HUDEP-2 (cell line): Measurements from ENCODE around the gene HMGXB4.
A peak's percentile ranks its signal among the peaks of the same experiment; 100 is the strongest.

Source experiments
- DNase-seq, 76 experiments: peaks; one replicate each; lab custom pipeline; 2025; ENCODE audit not compliant: unreplicated experiment in 76 of 76; lab: John Stamatoyannopoulos, UW

The HMGXB4 gene

DNA sequence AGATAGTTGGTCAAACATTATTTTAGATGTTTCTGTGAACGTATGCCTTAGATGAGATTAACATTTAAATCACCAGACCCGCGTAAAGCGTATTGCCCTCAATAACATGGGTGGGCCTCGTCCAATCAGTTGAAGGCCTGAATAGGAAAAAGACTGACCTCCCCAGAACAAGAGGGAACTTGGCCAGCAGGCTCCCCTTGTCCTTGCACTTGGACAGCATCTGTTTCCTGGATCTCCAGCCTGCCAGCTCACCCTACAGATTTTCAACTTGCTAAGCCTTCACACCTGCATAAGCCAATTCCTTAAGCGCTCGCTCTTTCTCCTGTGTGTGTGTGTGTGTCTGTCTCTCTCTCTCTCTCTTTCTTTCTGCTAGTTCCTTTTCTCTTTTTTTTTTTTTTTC lies 50.6 kb downstream of the HMGXB4 start:
- DNase-seq, result no peak

DNA sequence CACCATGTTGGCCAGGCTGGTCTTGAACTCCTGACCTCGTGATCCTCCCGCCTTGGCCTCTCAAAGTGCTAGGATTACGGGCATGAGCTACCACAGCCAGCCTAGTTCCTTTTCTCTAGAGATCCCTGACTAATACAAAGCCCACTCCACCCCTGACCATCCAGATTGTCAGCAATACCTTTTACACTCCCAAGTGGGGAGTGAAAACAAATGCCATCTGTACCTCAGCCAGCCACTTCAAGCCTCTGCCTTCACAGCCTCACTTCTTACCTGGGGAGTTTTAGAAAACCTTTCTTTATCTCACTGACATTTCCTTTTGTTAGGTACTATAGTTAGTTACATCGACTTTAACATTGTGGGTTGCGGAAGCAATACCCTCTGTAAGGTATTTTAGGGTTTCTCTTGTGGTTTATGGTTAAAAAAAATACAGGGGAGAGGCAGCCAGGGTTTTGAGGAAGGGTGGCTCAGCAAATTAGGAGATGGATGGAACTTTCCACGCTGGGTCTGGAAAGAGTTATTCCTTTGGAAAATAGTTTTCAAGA lies 51.3 kb downstream of the HMGXB4 start:
- no peak for DNase-seq

- DNase-seq, result no peak
These were observed 53.6 kb downstream of the HMGXB4 start for GRCh38 chr22:35310556-35311550.

DNA sequence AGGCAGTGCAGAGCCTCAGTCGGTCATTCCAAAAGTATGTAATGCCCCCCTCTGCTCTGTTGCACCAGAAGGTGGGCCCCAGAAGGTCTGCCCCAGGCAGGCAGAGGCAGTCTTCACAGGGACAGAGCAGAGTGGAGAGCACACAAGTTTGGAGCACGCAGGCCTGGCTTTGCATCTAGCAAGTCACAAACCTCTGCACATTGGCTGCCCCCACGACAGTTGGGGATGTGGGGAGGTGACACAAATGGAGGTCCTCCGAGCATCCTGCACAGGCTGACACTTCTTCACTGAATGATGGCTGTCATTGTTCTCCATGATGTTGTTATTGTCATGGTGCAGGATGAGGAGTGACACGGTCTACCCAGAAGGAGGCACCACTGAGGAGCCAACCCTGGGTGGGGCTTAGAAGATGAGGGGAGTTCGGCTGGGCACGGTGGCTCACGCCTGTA lies 54.3 kb downstream of the HMGXB4 start:
- DNase-seq, result no peak

GRCh38 chr22:35312198-35313059 lies 55.1 kb downstream of the HMGXB4 start:
- DNase-seq, result no peak

- peak in 19 of 76 experiments; percentile 5 to 43 (median 17) for DNase-seq
These were observed 56.2 kb downstream of the HMGXB4 start for GRCh38 chr22:35313311-35314121.

DNA sequence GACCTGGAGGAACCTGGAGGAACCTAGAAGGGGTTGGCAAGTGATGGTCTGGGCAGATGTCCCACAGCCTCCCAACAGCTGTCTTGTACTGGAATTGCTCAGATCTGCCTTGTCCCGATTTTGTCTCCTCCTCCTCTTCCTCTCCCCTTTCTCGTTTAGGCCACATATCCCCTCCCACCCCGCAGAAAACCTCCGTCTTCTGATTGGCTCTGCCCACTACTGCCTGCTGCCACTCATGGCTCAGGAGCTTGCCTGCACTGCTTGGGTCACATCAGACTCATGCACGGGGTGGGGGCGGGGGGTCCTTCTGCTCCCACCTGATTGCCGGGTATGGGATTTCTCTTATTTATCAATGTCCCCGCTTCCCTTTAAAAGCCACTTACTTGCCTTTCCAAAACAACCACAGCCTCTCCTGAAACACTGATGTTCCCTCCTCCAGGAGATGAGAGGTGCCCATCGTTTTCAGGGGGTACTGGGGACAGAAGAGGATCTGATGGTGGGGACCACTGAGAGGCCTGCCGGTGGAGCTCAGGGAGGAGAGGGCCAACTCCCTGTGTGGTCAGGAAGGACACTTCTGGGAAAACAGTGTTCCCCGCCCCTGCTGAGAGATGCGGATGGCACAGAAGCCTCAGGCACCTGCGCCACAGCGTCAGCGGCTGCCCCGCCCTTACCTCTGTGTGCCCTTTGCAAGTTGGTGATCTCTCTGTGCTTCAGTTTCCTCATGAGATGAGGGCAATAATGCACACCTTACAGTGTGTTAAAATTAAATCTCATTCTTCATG lies 57.1 kb downstream of the HMGXB4 start:
- DNase-seq, result no peak

DNA sequence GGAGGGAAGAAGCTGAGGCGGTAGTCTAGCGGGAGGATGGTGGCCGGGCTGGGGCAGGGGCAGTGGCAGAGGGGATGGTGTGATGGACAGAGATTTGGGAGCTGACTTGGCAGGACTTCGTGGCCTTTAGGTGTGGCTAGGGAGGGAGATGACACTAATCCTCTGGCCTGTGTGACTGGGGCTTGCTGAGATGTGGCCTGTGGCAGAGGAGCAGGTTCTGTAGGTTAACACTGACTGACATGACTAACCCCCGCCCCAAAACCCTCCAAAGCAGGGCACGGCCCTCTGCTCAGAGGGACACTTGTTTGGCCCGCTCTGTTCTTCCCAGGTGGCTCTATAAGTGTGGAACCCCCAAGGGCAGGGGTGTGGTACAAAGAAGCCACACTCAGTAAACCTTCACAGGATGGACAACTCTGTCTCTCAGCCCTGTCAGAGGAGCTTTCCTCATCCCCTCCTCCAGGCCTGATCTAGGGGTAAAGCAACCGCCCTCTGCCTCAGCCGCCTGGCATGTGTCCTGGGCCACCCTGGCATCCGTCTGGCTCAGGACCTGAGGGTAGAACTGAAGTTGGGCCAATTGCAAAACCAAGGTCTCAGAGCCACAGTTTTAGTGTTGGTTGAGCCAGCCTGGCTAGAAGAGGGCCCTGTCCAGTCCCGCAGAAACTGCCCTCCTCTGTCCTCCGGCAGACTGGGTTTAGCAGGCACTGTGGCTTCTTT lies 58.0 kb downstream of the HMGXB4 start:
- peak in 2 of 76 experiments; percentile 9 to 13 for DNase-seq

- DNase-seq, result peak in 73 of 76 experiments; percentile 15 to 89 (median 72)
These were observed 58.8 kb downstream of the HMGXB4 start for GRCh38 chr22:35315855-35316745.

GRCh38 chr22:35316751-35317150 lies 59.5 kb downstream of the HMGXB4 start:
- DNase-seq, result no peak

GRCh38 chr22:35317680-35318290 lies 60.5 kb downstream of the HMGXB4 start:
- DNase-seq, result no peak

DNA sequence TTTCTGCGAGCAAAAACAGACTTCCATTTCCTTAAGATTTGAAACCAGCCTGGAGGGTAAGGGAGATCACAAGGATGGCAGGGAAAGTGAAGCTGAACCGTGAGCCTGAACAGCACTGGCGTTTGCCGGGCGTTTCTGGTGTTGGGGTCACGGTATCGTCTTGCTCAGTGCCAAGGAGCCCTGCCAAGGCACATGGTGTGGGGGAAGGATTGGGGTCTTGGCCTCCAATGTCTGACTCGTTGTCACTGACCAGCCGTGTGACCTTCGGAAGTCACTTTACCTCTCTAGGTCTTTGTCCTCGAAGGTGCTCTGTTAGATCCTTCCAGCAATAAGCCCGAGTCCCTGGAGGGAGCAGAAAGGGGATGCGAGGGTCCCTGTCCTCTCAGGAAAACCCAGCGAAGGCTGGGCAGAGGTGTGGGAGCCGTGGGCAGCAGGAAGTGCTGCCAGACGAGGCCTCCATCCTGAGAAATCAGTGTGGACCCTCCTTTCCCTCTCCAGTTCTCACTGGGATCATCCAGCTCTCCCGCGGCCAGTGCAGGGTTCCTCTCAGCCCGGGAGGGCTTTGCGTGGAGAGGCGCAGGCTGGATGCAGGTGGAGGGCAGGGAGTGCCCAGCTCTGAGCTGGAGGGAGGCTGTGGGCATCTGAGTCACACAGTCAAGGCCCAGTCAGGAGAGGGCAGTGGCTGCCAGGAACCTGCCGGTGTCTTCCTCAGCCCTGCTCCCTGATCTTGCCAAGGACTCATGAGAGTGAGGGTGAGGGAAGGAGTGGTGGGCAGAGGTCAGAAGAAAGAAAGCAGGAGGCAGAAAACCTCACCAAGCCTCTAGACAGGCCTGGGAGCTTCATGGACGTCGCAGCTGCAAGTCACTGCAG lies 61.3 kb downstream of the HMGXB4 start:
- DNase-seq, result no peak

- no peak for DNase-seq
These were observed 62.1 kb downstream of the HMGXB4 start for GRCh38 chr22:35319244-35319985.

DNA sequence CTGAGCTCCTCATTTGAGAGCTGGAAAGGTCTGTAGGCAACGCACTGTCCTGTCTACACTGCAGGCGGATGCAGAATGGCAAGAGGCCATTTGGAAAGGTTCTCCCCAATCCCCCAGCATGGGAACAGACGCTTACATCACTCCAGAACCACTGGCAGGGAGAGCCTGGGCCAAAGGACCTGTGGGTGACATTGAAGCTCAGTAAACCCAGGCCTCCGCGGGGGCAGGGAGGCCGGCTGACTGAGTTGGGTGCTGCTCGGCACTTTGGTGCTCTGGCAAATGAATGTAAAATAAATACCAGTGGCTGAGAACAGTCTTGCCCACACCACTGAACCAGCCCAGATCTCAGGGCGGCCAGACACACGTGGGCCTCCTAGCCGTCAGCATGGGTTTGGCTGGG lies 64.8 kb downstream of the HMGXB4 start:
- DNase-seq, result no peak

DNA sequence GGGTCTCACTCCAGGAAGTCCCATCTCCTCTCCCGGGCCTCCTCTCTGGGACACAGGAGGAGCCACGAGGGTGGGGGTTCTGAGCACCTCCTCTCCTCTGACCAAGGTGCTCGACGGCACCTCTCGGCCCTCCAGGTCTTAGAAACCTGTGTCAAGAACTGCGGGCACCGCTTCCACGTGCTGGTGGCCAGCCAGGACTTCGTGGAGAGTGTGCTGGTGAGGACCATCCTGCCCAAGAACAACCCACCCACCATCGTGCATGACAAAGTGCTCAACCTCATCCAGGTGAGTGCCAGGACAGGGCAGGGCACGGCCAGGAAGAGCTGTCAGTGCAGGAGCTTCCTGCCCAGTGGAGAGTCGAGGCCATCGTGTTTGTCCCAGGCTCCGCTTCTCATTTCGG lies 65.6 kb downstream of the HMGXB4 start:
- DNase-seq, result no peak

DNA sequence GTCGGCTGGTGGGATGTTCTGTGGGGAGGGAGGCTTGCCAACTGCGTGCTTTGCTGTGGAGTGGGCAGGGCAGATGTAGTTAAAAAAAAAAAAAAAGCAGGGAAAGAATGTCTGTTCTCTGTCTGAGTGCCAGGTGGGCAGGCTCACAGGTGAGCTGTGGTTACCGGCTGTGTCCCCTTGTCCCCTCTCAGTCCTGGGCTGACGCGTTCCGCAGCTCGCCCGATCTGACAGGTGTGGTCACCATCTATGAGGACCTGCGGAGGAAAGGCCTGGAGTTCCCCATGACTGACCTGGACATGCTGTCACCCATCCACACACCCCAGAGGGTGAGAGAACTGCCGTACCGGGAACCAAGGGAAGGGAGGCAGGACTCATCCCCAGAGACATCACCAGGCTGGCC lies 66.0 kb downstream of the HMGXB4 start:
- no peak for DNase-seq
